Measurements from ENCODE around the gene SH2D6. TPM values are rescaled to one million over a fixed set of nuclear protein-coding genes. Genes with fewer than 3 reads are reported as not detected.

SH2D6 gene
- total RNA-seq, 1 donor from 2014 or later = not detected

DNA sequence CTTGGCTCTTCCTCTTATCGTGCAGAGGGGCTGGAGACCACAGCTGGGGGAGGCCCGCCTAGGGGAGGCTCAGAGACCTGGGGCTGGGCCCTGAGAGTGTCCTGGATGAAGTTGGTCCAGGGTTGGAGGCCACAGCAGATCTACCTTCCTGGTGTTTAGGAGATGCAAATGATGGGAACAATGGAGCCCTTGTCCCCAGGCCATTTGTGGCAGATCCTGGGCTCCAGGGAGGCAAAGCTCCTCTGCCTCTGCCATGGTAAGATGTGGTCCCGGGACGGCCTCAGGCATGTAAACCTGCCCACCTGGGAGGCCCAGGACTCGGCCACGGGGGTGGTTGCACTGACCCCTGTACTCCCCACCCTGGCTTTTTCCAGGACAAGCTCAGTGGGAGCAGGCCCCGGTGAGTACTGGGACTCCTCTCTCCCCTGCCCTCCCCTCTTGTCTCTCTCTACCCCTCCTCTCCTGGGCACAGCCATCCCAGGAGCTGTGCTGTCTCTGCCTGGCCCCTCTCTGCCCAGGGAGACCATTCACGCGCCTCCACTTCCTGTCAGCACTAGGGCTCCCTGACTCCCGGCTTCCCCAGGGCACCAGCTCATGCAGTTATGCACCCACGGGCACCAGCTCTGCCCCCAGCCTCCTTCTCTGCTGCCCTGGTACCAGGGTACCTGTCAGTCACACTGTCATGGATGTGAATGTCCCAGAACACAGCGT, 10.9 kb downstream of the SH2D6 start:
- no peak for FAIRE-seq
- no peaks in the 10 kb centered on the region for H3K36me3 ChIP-seq (ENCODE audit: control insufficient read depth, insufficient read depth, low read length)

DNA sequence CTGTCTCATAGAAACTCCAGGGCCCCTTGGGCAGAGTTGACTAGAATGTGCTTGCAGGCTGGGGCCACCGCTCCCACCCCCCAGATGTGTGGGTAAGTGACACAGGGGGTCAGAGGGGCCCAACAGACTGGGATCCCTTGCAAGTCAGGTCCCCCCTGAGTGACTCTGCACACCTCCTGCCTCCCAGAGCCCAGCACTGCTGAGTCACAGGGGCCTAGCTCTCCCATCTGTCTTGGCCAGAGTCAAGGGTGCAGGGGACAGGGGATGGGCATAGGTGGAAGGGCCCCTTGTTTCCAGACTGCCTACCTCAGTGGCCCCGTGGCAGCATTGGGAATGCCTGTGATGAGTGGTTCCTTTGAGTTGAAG, 11.4 kb downstream of the SH2D6 start:
- TF ChIP-seq, protein P1, sequence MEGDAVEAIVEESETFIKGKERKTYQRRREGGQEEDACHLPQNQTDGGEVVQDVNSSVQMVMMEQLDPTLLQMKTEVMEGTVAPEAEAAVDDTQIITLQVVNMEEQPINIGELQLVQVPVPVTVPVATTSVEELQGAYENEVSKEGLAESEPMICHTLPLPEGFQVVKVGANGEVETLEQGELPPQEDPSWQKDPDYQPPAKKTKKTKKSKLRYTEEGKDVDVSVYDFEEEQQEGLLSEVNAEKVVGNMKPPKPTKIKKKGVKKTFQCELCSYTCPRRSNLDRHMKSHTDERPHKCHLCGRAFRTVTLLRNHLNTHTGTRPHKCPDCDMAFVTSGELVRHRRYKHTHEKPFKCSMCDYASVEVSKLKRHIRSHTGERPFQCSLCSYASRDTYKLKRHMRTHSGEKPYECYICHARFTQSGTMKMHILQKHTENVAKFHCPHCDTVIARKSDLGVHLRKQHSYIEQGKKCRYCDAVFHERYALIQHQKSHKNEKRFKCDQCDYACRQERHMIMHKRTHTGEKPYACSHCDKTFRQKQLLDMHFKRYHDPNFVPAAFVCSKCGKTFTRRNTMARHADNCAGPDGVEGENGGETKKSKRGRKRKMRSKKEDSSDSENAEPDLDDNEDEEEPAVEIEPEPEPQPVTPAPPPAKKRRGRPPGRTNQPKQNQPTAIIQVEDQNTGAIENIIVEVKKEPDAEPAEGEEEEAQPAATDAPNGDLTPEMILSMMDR (IDR thresholded peaks at IDR 0.05; ENCODE audit: insufficient read depth, low read length, severe bottlenecking) = no peak
- Histone ChIP-seq H3K4me3 (ENCODE audit: low read depth, low read length) (no peak overlapping the region), H3K36me3 (ENCODE audit: control insufficient read depth, insufficient read depth, low read length) (no peaks in the 10 kb centered on the region), H3K27me3 (ENCODE audit: control insufficient read depth, insufficient read depth, low read length) (no peaks in the 10 kb centered on the region)
- FAIRE-seq (no peak), DNase-seq (ENCODE audit: low read depth) (no peak)

More for the DNA sequence above, 10.9 kb downstream of the SH2D6 start:
- TF ChIP-seq, protein P1 (IDR thresholded peaks at IDR 0.05; ENCODE audit: insufficient read depth, low read length, severe bottlenecking) = no peak
- Histone ChIP-seq H3K27me3 (ENCODE audit: control insufficient read depth, insufficient read depth, low read length) (no peaks in the 10 kb centered on the region), H3K4me3 (ENCODE audit: low read depth, low read length) (no peak overlapping the region)
- DNase-seq (ENCODE audit: low read depth) = no peak

DNA sequence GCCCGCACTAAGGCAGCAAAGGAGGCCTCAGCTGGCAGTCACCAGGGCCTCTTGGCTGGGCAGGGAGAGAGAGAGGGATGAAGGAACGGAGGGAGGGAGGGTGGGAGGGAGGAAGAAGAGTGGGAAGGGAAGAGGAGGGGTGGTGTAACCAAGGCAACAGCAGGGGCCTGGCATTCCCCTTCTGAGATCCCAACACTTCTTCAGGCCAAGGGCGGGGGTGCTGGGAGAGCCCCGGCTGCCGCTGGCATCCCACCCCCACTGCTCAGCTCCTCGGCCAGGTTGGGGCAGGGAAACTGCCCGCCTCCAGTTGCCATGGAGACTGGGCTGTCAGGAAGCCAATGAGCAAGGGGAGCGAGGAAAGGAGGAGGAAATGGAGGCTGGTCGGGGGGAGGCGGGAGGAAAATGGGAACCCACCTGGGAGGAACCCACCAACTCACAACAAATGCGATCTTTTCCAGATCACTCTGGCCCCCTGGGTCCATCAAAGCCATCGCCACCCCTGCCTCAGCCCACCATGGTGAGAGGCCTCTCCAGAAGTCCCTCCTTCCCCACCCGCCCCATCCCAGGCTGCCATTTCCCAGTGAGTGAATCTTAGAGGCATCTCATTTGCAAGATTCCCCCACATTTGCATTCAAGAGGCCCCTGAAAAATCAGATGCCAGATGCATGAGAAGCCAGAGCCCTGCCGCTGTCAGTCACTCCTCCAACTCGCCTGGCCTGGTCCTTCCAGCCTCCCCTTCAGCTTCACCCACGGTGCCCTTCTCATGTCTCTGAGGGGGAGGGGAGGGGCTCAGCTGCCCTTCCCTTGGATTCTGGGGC, 12.4 kb downstream of the SH2D6 start:
- no peak for DNase-seq (ENCODE audit: low read depth)
- H3K36me3 ChIP-seq (ENCODE audit: control insufficient read depth, insufficient read depth, low read length) = no peaks in the 10 kb centered on the region
- no peaks in the 10 kb centered on the region for H3K27me3 ChIP-seq (ENCODE audit: control insufficient read depth, insufficient read depth, low read length)
- H3K4me3 ChIP-seq (ENCODE audit: low read depth, low read length) = no peak overlapping the region
- no peak for FAIRE-seq
- TF ChIP-seq, protein P1 (IDR thresholded peaks at IDR 0.05; ENCODE audit: insufficient read depth, low read length, severe bottlenecking) = no peak

DNA sequence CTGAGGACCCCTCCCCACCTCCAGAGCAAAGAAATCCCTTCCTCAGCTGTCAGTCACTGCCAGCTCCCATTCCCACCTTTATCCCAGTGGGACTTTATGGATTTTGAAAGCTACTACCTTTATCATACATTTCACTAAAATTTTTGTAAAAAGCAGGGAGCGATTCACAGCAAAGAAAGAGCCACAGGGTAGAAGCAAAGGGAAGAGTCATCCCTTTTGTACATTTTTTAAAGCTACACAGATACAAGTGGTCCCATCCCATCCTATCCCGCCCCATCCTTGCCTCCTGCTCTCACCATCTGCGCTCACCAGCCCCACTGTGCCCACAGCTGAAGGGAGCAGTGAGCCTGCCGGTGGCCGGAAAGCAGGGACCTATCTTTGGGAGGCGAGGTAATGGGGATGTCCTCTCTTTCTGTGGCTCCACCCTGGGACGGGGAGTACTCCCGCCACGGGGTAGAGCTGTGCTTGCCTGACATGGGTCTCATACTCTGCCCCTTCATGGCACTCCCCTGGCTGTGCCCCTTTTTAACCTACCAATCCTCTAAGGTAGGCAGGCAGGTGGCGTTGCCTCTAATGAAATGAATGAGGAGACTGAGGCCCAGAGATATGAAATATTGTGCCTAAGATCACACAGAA, 13.2 kb downstream of the SH2D6 start:
- Histone ChIP-seq H3K4me3 (ENCODE audit: low read depth, low read length) (no peak overlapping the region), H3K27me3 (ENCODE audit: control insufficient read depth, insufficient read depth, low read length) (no peaks in the 10 kb centered on the region), H3K36me3 (ENCODE audit: control insufficient read depth, insufficient read depth, low read length) (no peaks in the 10 kb centered on the region)
- no peak for DNase-seq (ENCODE audit: low read depth)
- TF ChIP-seq, protein P1 (IDR thresholded peaks at IDR 0.05; ENCODE audit: insufficient read depth, low read length, severe bottlenecking) = no peak
- no peak for FAIRE-seq

DNA sequence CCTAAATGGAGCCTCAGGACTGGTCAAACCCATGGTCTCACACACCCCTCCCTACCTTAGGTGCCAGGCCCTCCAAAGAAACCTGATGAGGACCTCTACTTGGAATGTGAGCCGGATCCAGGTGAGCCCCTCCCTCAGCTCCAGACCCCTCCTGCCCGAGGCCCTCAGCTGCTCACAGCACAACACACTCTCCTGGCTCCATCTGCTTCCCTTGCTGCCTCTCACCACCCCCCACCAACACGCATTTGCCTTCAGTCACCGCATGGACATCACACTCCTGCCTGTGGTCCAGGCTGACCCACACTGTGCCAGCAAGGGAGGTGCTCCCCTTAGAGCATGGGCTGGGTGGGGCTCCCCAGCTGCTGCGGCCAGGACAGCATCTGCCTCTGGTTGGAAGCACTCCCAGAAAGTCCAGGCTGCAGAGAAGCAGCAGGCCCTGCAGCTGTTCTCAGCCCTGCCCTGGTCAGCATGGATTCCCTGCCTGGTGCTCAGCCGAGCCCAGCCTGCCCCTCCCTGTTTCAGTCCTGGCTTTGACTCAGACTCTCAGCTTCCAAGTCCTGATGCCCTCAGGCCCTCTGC, 15.1 kb downstream of the SH2D6 start:
- DNase-seq (ENCODE audit: low read depth) = peak; percentile 78
- H3K27me3 ChIP-seq (ENCODE audit: control insufficient read depth, insufficient read depth, low read length) = no peaks in the 10 kb centered on the region
- FAIRE-seq = peak; percentile 91
- TF ChIP-seq, protein P1 (IDR thresholded peaks at IDR 0.05; ENCODE audit: insufficient read depth, low read length, severe bottlenecking) = no peak
- no peak overlapping the region for H3K4me3 ChIP-seq (ENCODE audit: low read depth, low read length)
- H3K36me3 ChIP-seq (ENCODE audit: control insufficient read depth, insufficient read depth, low read length) = no peaks in the 10 kb centered on the region
